Uterus (tissue), 2 donors: ENCODE results near the gene CD99.

ENCODE experiments used
- POLR2A ChIP-seq, 2 donors: fragments of 450-650 bp; IDR thresholded peaks; one replicate each; pipeline ENCODE4 v1.6.1; 2016; ENCODE audit warnings: antibody characterized with exemption in 2 of 2, mild to moderate bottlenecking in 1 of 2, moderate library complexity in 1 of 2
- TF ChIP-seq, protein P1 (sequence below), 4 experiments: fragments of 200-600 bp in 2 of 4; fragments of 450-650 bp in 2 of 4; sonication (generic) in 2 of 4; IDR thresholded peaks; one replicate each; pipeline ENCODE4 v1.5.1; 2016 to 2019; ENCODE audit warnings: antibody characterized with exemption in 4 of 4, mild to moderate bottlenecking in 2 of 4, moderate library complexity in 1 of 4

DNA sequence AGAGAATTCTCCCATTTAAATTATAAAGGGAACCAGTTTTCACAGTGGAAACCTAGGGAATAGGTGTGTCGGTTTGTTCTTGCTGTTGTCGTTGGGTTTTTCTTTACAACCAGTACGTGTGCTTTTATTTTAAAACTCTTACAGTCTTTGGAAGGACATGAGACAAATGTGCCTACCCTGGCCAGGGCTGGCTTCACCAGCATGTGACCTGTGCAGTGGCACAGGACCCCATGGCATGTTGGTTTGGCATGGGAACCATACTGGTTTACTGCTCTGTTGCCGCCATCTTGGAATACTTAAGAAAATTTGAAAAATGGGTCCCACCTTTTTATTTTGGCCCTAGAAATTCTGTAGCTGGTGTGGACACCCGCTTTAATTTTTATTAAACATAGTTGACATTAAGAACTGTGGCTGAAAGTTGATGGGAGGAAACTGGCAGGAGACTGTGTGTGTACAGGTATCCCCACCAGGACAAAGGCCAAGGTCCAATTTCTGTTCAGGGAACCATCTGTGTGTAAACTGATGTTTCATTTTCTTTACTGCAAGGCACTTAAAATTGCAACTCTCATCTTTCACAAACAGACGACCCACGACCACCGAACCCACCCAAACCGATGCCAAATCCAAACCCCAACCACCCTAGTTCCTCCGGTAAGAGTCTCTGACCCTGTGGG lies 28.8 kb downstream of the CD99 start:
- TF ChIP-seq, protein P1, sequence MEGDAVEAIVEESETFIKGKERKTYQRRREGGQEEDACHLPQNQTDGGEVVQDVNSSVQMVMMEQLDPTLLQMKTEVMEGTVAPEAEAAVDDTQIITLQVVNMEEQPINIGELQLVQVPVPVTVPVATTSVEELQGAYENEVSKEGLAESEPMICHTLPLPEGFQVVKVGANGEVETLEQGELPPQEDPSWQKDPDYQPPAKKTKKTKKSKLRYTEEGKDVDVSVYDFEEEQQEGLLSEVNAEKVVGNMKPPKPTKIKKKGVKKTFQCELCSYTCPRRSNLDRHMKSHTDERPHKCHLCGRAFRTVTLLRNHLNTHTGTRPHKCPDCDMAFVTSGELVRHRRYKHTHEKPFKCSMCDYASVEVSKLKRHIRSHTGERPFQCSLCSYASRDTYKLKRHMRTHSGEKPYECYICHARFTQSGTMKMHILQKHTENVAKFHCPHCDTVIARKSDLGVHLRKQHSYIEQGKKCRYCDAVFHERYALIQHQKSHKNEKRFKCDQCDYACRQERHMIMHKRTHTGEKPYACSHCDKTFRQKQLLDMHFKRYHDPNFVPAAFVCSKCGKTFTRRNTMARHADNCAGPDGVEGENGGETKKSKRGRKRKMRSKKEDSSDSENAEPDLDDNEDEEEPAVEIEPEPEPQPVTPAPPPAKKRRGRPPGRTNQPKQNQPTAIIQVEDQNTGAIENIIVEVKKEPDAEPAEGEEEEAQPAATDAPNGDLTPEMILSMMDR (IDR thresholded peaks at IDR 0.05), result no peak
- no peak for TF ChIP-seq POLR2A (IDR thresholded peaks at IDR 0.05)
